GM23338 (cell line): ENCODE results near the gene TOMM7. TPM values are rescaled to one million over a fixed set of nuclear protein-coding genes. Genes with fewer than 3 reads are reported as not detected.

ENCODE experiments used
- ATAC-seq: fragments of 200-7000 bp; cut with Tn5 transposase; 3 replicates; pipeline ENCODE4 v1.9.1; 2020
- DNase-seq: peaks from one replicate; pipeline ENCODE4 v3.0.0-alpha.2; 2015; ENCODE audit warnings: low spot score
- H2AFZ ChIP-seq: fragments of 200-600 bp; sonication (generic); 2 replicates; pipeline ENCODE4 v1.8.0; 2016; ENCODE audit warnings: antibody characterized with exemption, mild to moderate bottlenecking, moderate library complexity
- H3F3A ChIP-seq: fragments of 200-600 bp; sonication (generic); replicated peaks from 2 replicates; pipeline ENCODE4 v1.8.0; 2017; ENCODE audit warnings: antibody characterized with exemption, mixed run types, low read depth
- H3K27ac ChIP-seq: fragments of 200-600 bp; sonication (generic); 2 replicates; pipeline ENCODE4 v1.6.1; 2016; ENCODE audit warnings: low read depth
- H3K27me3 ChIP-seq: fragments of 200-600 bp; sonication (generic); 2 replicates; pipeline ENCODE4 v1.8.0; 2016; ENCODE audit warnings: mild to moderate bottlenecking, mixed run types, moderate library complexity; ENCODE audit not compliant: insufficient read depth
- H3K36me3 ChIP-seq: fragments of 200-600 bp; sonication (generic); 2 replicates; pipeline ENCODE4 v1.8.0; 2016; ENCODE audit warnings: mild to moderate bottlenecking; ENCODE audit not compliant: insufficient read depth
- H3K4me1 ChIP-seq: fragments of 200-600 bp; sonication (generic); 2 replicates; pipeline ENCODE4 v1.8.0; 2016; ENCODE audit warnings: mild to moderate bottlenecking, moderate library complexity; ENCODE audit not compliant: insufficient read depth
- H3K4me2 ChIP-seq: fragments of 200-600 bp; sonication (generic); 2 replicates; pipeline ENCODE4 v1.7.1; 2017; ENCODE audit warnings: mixed run types
- H3K4me3 ChIP-seq: fragments of 200-600 bp; sonication (generic); 2 replicates; pipeline ENCODE4 v1.6.1; 2016; ENCODE audit warnings: mixed run types
- H3K79me2 ChIP-seq: fragments of 200-600 bp; sonication (generic); replicated peaks from 2 replicates; pipeline ENCODE4 v1.8.0; 2017; ENCODE audit warnings: mild to moderate bottlenecking; ENCODE audit not compliant: insufficient read depth
- H3K9me2 ChIP-seq: fragments of 200-600 bp; sonication (generic); 2 replicates; pipeline ENCODE4 v1.8.0; 2017; ENCODE audit not compliant: insufficient read depth
- H4K20me1 ChIP-seq: fragments of 200-600 bp; sonication (generic); replicated peaks from 2 replicates; pipeline ENCODE4 v1.8.0; 2017; ENCODE audit warnings: mild to moderate bottlenecking; ENCODE audit not compliant: insufficient read depth
- H3K27ac Mint-ChIP-seq: 2 replicates; pipeline ENCODE4 v1.8.0; 2020; ENCODE audit warnings: inconsistent platforms, mild to moderate bottlenecking, moderate library complexity, mixed read lengths
- H3K27me3 Mint-ChIP-seq: 3 replicates; pipeline ENCODE4 v1.8.0; 2022; ENCODE audit warnings: low read depth, mild to moderate bottlenecking, moderate library complexity, mixed read lengths, inconsistent platforms; ENCODE audit not compliant: insufficient read depth, poor library complexity
- H3K36me3 Mint-ChIP-seq: 3 replicates; pipeline ENCODE4 v1.8.0; 2021; ENCODE audit warnings: low read depth, mild to moderate bottlenecking, inconsistent platforms, moderate library complexity, mixed read lengths
- H3K4me1 Mint-ChIP-seq: 3 replicates; pipeline ENCODE4 v1.8.0; 2020; ENCODE audit warnings: mild to moderate bottlenecking, inconsistent platforms, mixed read lengths
- H3K4me3 Mint-ChIP-seq: 3 replicates; pipeline ENCODE4 v1.8.0; 2021; ENCODE audit warnings: moderate library complexity, mild to moderate bottlenecking, inconsistent platforms, mixed read lengths
- H3K9me3 Mint-ChIP-seq: 3 replicates; pipeline ENCODE4 v1.8.0; 2020; ENCODE audit warnings: moderate library complexity, mild to moderate bottlenecking, inconsistent platforms, mixed read lengths
- CREB1 ChIP-seq: fragments of 250-450 bp; sonication (Bioruptor Pico); IDR thresholded peaks from 2 replicates; pipeline ENCODE4 v1.5.0; 2020; ENCODE audit warnings: low read depth, mild to moderate bottlenecking, moderate library complexity
- EZH2 ChIP-seq: fragments of 200-600 bp; sonication (generic); IDR thresholded peaks from one replicate; pipeline ENCODE4 v1.8.0; 2017; ENCODE audit warnings: antibody characterized with exemption, mild to moderate bottlenecking, low read depth; ENCODE audit not compliant: unreplicated experiment
- EZH2phosphoT487 ChIP-seq: fragments of 200-600 bp; sonication (generic); IDR thresholded peaks from one replicate; pipeline ENCODE4 v1.8.1; 2018; ENCODE audit warnings: antibody characterized with exemption; ENCODE audit not compliant: unreplicated experiment
- NANOG ChIP-seq: IDR thresholded peaks from 2 replicates; pipeline ENCODE4 v1.6.1; 2016; ENCODE audit warnings: antibody characterized with exemption, borderline replicate concordance
- POLR2AphosphoS5 ChIP-seq: IDR thresholded peaks from 2 replicates; pipeline ENCODE4 v1.6.1; 2016; ENCODE audit warnings: antibody characterized with exemption, low read depth
- STAT1 ChIP-seq: IDR thresholded peaks from one replicate; pipeline ENCODE4 v1.6.1; 2016; ENCODE audit warnings: antibody characterized with exemption; ENCODE audit not compliant: unreplicated experiment
- ZNF114 ChIP-seq: fragments of 250-450 bp; sonication (Bioruptor Pico); IDR thresholded peaks from 2 replicates; pipeline ENCODE4 v1.5.0; 2020; ENCODE audit warnings: mild to moderate bottlenecking, moderate library complexity
- ZNF331 ChIP-seq: fragments of 250-450 bp; sonication (Bioruptor Pico); IDR thresholded peaks from 2 replicates; pipeline ENCODE4 v1.5.0; 2020; ENCODE audit warnings: low read depth, mild to moderate bottlenecking, moderate library complexity
- polyA plus RNA-seq: library from polyadenylated mRNA; unstranded; fragments of >200 nt; fragmentation: Nextera tagmentation; extraction: Ambion mirVana; gene quantifications from 2 replicates; pipeline ENCODE4 v1.2.1, GENCODE V29; 2016
- total RNA-seq: library from RNA; depleted of rRNA; stranded (reverse); fragments of >200 nt; shearing (Covaris generic); gene quantifications from 2 replicates; pipeline ENCODE4 v1.2.3, GENCODE V29; 2014
- TF ChIP-seq, protein P1 (sequence below): IDR thresholded peaks from one replicate; pipeline ENCODE4 v1.6.1; 2018; ENCODE audit warnings: antibody characterized with exemption; ENCODE audit not compliant: unreplicated experiment
- TF ChIP-seq, protein P2 (sequence below), 2 experiments: fragments of 200-600 bp in 1 of 2; sonication (generic) in 1 of 2; conservative IDR thresholded peaks; 2 replicates each; pipeline versions ENCODE4 v1.5.1 to v1.6.1; 2016 to 2017; ENCODE audit warnings: antibody characterized with exemption in 2 of 2, low read depth in 2 of 2, mild to moderate bottlenecking in 2 of 2, moderate library complexity in 1 of 2
- TF ChIP-seq, protein P3 (sequence below): fragments of 250-450 bp; sonication (Bioruptor Pico); IDR thresholded peaks from 2 replicates; pipeline ENCODE4 v1.5.0; 2020; ENCODE audit warnings: mild to moderate bottlenecking, moderate library complexity

The TOMM7 gene
- total and polyA plus RNA-seq, 2 experiments from 2014 or later = 164 to 920 TPM

DNA sequence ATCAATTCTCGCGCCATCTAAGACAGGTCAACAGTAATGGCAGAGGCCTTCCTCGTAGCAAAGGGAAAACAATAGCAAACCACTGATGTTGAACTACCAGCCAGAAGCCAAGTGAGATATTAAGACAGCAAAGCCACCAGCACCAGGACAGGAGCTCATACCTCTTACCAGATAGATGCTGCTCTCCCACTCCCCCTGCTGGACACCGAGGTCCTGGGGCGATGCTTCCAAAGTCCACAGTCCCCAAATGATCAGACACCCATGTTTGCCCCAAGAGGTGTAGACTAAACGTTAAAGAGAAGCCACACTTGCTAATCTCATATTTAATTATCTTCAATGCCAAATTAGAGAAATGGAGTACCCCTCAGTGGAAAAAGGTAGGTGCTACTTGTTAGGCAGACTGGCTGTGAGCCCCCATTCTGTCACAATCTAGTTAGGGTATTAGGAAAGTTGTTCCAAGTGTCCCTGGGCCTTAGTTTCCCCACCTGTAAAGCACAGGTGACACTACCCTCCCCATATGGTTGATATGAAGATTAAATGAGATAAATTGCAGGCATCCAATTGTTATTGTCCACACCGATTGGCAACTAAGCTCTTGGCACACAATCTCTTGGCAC lies 39.9 kb downstream of the TOMM7 start:
- H3K27ac ChIP-seq = no peak overlapping the region
- no peak overlapping the region for H3K4me2 ChIP-seq
- no peaks in the 10 kb centered on the region for H3K4me1 ChIP-seq
- H3K27ac Mint-ChIP-seq = no peak overlapping the region
- H3K79me2 ChIP-seq = no peaks in the 10 kb centered on the region
- H3F3A ChIP-seq = no peaks in the 10 kb centered on the region
- no peaks in the 10 kb centered on the region for H3K36me3 ChIP-seq
- no peaks in the 10 kb centered on the region for H3K9me3 Mint-ChIP-seq
- no peaks in the 10 kb centered on the region for H3K27me3 Mint-ChIP-seq
- H3K4me3 Mint-ChIP-seq = no peak overlapping the region
- no peaks in the 10 kb centered on the region for H3K36me3 Mint-ChIP-seq
- DNase-seq (peak; percentile 84), ATAC-seq (peak; percentile 98)
- no peaks in the 10 kb centered on the region for H4K20me1 ChIP-seq
- TF ChIP-seq, protein P1, sequence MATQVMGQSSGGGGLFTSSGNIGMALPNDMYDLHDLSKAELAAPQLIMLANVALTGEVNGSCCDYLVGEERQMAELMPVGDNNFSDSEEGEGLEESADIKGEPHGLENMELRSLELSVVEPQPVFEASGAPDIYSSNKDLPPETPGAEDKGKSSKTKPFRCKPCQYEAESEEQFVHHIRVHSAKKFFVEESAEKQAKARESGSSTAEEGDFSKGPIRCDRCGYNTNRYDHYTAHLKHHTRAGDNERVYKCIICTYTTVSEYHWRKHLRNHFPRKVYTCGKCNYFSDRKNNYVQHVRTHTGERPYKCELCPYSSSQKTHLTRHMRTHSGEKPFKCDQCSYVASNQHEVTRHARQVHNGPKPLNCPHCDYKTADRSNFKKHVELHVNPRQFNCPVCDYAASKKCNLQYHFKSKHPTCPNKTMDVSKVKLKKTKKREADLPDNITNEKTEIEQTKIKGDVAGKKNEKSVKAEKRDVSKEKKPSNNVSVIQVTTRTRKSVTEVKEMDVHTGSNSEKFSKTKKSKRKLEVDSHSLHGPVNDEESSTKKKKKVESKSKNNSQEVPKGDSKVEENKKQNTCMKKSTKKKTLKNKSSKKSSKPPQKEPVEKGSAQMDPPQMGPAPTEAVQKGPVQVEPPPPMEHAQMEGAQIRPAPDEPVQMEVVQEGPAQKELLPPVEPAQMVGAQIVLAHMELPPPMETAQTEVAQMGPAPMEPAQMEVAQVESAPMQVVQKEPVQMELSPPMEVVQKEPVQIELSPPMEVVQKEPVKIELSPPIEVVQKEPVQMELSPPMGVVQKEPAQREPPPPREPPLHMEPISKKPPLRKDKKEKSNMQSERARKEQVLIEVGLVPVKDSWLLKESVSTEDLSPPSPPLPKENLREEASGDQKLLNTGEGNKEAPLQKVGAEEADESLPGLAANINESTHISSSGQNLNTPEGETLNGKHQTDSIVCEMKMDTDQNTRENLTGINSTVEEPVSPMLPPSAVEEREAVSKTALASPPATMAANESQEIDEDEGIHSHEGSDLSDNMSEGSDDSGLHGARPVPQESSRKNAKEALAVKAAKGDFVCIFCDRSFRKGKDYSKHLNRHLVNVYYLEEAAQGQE = no peak
- TF ChIP-seq STAT1 (no peak), NANOG (no peak), POLR2AphosphoS5 (no peak), ZNF114 (CRISPR knock-in tag) (no peak), EZH2 (no peak), ZNF331 (CRISPR knock-in tag) (no peak), CREB1 (CRISPR knock-in tag) (no peak), EZH2phosphoT487 (no peak)
- TF ChIP-seq, protein P2, sequence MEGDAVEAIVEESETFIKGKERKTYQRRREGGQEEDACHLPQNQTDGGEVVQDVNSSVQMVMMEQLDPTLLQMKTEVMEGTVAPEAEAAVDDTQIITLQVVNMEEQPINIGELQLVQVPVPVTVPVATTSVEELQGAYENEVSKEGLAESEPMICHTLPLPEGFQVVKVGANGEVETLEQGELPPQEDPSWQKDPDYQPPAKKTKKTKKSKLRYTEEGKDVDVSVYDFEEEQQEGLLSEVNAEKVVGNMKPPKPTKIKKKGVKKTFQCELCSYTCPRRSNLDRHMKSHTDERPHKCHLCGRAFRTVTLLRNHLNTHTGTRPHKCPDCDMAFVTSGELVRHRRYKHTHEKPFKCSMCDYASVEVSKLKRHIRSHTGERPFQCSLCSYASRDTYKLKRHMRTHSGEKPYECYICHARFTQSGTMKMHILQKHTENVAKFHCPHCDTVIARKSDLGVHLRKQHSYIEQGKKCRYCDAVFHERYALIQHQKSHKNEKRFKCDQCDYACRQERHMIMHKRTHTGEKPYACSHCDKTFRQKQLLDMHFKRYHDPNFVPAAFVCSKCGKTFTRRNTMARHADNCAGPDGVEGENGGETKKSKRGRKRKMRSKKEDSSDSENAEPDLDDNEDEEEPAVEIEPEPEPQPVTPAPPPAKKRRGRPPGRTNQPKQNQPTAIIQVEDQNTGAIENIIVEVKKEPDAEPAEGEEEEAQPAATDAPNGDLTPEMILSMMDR (conservative IDR thresholded peaks at IDR 0.05; ENCODE audit: low read depth in 2 of 2) = peak; percentile 84 to 91
- TF ChIP-seq, protein P3, sequence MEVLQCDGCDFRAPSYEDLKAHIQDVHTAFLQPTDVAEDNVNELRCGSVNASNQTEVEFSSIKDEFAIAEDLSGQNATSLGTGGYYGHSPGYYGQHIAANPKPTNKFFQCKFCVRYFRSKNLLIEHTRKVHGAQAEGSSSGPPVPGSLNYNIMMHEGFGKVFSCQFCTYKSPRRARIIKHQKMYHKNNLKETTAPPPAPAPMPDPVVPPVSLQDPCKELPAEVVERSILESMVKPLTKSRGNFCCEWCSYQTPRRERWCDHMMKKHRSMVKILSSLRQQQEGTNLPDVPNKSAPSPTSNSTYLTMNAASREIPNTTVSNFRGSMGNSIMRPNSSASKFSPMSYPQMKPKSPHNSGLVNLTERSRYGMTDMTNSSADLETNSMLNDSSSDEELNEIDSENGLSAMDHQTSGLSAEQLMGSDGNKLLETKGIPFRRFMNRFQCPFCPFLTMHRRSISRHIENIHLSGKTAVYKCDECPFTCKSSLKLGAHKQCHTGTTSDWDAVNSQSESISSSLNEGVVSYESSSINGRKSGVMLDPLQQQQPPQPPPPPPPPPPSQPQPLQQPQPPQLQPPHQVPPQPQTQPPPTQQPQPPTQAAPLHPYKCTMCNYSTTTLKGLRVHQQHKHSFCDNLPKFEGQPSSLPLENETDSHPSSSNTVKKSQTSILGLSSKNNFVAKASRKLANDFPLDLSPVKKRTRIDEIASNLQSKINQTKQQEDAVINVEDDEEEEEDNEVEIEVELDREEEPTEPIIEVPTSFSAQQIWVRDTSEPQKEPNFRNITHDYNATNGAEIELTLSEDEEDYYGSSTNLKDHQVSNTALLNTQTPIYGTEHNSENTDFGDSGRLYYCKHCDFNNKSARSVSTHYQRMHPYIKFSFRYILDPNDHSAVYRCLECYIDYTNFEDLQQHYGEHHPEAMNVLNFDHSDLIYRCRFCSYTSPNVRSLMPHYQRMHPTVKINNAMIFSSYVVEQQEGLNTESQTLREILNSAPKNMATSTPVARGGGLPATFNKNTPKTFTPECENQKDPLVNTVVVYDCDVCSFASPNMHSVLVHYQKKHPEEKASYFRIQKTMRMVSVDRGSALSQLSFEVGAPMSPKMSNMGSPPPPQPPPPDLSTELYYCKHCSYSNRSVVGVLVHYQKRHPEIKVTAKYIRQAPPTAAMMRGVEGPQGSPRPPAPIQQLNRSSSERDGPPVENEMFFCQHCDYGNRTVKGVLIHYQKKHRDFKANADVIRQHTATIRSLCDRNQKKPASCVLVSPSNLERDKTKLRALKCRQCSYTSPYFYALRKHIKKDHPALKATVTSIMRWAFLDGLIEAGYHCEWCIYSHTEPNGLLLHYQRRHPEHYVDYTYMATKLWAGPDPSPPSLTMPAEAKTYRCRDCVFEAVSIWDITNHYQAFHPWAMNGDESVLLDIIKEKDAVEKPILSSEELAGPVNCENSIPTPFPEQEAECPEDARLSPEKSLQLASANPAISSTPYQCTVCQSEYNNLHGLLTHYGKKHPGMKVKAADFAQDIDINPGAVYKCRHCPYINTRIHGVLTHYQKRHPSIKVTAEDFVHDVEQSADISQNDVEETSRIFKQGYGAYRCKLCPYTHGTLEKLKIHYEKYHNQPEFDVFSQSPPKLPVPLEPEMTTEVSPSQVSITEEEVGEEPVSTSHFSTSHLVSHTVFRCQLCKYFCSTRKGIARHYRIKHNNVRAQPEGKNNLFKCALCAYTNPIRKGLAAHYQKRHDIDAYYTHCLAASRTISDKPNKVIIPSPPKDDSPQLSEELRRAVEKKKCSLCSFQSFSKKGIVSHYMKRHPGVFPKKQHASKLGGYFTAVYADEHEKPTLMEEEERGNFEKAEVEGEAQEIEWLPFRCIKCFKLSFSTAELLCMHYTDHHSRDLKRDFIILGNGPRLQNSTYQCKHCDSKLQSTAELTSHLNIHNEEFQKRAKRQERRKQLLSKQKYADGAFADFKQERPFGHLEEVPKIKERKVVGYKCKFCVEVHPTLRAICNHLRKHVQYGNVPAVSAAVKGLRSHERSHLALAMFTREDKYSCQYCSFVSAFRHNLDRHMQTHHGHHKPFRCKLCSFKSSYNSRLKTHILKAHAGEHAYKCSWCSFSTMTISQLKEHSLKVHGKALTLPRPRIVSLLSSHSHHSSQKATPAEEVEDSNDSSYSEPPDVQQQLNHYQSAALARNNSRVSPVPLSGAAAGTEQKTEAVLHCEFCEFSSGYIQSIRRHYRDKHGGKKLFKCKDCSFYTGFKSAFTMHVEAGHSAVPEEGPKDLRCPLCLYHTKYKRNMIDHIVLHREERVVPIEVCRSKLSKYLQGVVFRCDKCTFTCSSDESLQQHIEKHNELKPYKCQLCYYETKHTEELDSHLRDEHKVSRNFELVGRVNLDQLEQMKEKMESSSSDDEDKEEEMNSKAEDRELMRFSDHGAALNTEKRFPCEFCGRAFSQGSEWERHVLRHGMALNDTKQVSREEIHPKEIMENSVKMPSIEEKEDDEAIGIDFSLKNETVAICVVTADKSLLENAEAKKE (CRISPR knock-in tag) = peak; percentile 72; the same call in 1 of the 2 replicates
- no peak overlapping the region for H3K4me3 ChIP-seq
- no peaks in the 10 kb centered on the region; the same call in 2 of the 3 replicates for H3K4me1 Mint-ChIP-seq
- no peaks in the 10 kb centered on the region for H3K27me3 ChIP-seq
- peak overlapping the region; percentile 49; the same call in 1 of the 2 replicates for H2AFZ ChIP-seq
- peaks cover 11% of the 10 kb centered on the region for H3K9me2 ChIP-seq
